ENCODE measurements around the gene ACKR1.

Gene ACKR1

DNA sequence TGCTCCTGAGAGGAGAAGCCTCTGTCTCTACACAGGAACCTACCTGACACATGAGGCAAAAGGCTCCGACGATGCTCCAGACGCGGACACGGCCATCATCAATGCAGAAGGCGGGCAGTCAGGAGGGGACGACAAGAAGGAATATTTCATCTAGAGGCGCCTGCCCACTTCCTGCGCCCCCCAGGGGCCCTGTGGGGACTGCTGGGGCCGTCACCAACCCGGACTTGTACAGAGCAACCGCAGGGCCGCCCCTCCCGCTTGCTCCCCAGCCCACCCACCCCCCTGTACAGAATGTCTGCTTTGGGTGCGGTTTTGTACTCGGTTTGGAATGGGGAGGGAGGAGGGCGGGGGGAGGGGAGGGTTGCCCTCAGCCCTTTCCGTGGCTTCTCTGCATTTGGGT is 3.9 kb upstream of the ACKR1 start:
- DNase-seq = peak; percentile 57
- no peak for TF ChIP-seq GATA1 (IDR thresholded peaks at IDR 0.05; ENCODE audit: low read depth, low read length)
- no peak for TF ChIP-seq POLR2A (IDR thresholded peaks at IDR 0.05; ENCODE audit: low read length)

DNA sequence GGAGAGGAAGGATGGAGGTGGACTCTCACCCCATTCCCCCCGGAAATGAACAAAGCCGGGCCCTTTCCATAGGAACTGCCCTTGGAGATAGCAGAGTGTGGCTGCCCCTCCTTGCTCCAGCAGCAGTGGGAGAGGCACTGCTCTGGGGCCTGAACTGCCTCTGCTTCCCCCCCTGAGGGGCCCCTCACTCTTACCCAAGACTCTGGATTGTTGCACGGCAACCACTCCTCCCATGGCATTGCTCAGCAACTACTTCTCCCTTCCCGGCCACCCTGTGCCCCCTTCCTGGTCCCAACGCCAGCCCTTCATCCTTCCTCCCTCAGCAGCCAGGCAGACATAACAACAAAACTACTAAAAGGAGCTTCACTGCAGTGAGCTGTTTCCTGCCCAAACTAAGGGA is 3.0 kb upstream of the ACKR1 start:
- peak; percentile 63 to 79 for DNase-seq
- TF ChIP-seq POLR2A (IDR thresholded peaks at IDR 0.05; ENCODE audit: low read length) = no peak
- TF ChIP-seq GATA1 (IDR thresholded peaks at IDR 0.05; ENCODE audit: low read depth, low read length) = no peak

DNA sequence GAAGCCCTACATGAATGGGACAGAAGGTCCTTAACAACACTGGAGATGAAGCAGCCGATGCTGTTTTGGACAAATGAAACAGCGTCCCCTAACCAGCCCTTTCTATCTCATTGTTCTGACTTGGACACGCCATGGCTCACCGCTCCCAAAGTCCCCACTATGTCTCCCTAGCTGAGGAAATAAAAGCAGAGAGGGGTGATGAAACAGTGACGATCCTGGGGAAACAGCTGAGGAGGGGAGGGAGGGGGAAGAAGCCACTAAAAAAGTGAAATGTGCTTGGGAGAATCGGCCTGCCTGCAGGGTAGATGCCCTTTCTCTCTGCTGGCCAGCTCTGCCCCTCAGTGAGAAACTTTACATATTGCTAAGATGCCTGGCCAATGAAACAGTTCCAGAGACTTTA is 1.1 kb upstream of the ACKR1 start:
- peak; percentile 71 to 87 for DNase-seq
- TF ChIP-seq POLR2A (IDR thresholded peaks at IDR 0.05; ENCODE audit: low read length) = no peak
- TF ChIP-seq GATA1 (IDR thresholded peaks at IDR 0.05; ENCODE audit: low read depth, low read length) = no peak

DNA sequence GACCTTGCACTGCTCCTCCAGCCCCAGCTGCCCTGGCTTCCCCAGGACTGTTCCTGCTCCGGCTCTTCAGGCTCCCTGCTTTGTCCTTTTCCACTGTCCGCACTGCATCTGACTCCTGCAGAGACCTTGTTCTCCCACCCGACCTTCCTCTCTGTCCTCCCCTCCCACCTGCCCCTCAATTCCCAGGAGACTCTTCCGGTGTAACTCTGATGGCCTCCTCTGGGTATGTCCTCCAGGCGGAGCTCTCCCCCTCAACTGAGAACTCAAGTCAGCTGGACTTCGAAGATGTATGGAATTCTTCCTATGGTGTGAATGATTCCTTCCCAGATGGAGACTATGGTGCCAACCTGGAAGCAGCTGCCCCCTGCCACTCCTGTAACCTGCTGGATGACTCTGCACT is 550 bp downstream of the ACKR1 start:
- peak; percentile 49 to 63 for DNase-seq
- no peak for TF ChIP-seq POLR2A (IDR thresholded peaks at IDR 0.05; ENCODE audit: low read length)
- TF ChIP-seq GATA1 (IDR thresholded peaks at IDR 0.05; ENCODE audit: low read depth, low read length) = no peak

DNA sequence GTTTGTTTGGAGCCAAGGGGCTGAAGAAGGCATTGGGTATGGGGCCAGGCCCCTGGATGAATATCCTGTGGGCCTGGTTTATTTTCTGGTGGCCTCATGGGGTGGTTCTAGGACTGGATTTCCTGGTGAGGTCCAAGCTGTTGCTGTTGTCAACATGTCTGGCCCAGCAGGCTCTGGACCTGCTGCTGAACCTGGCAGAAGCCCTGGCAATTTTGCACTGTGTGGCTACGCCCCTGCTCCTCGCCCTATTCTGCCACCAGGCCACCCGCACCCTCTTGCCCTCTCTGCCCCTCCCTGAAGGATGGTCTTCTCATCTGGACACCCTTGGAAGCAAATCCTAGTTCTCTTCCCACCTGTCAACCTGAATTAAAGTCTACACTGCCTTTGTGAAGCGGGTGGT is 1.4 kb downstream of the ACKR1 start:
- DNase-seq = peak in 1 of 2 experiments; percentile 41
- TF ChIP-seq GATA1 (IDR thresholded peaks at IDR 0.05; ENCODE audit: low read depth, low read length) = no peak
- peak; percentile 48 for TF ChIP-seq POLR2A (IDR thresholded peaks at IDR 0.05; ENCODE audit: low read length)

DNA sequence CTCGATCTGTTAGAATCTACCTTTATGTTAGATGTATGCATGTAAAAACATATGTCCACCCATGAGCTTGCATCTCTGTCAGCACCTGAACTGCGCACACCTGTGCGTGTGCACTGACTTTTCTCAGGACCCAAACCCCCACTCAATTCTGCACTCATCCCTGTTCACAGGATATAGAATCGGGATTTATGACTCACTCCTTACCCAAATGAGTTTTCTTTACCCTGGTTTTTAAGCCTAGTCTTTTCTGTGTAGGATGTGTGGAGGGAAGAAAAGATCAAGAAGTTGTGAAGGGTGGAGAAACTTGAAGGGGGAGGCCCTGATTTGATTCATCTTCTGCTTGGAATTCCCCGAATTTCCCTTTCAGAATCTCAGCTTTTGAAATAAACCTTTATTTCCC is 2.4 kb downstream of the ACKR1 start:
- TF ChIP-seq POLR2A (IDR thresholded peaks at IDR 0.05; ENCODE audit: low read length) = no peak
- DNase-seq = no peak

DNA sequence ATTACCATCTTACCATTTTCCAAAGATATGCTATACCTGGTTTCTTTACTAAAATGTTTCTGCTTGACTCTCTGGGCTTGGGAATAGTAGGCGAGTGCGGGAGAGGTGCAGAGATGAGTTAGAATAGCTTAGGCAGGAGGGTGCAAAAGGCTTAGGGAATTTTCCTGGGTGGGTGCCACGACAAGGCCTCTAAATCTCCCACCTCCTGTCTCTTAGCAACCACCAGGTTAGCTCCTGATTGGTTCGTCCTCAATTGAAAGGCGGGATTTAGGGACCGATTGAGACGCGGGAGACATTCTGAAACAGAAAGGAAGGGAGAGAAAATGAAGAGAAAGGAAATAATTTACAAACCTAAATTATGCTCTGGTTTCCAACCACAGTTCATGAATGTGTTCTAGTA is 3.1 kb downstream of the ACKR1 start:
- peak in 1 of 2 experiments; percentile 42 for DNase-seq

DNA sequence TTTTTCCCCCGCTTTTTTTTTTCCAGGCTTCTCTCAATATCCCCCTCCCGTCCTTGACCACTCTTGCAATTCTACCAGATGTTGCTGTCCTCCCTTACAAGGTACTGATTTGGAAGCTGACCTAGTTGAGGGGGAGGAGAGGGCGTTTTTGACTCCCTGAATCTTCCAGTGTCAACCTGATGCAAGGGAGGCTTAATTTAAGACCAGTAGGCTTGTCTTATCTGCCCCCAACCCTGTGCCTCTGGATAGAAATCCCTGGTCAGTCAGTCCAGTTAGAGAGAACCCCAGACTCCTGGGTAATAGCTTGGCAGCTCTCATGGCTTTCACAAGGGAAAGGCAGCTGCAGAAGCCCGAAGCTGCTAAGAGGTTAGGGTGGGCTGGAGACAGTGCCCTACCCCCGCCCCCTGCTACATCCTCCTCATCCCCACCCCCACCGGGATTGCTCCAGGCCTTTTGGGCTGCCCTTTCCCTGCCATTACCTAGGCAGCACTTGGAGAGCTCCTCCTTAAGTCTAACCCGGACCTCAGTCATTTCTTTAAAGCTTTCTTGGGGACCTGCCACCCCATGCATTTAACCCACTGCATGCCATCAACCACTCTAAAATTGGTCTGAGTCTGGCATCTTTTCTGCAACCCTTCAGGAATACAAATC is 3.6 kb downstream of the ACKR1 start:
- TF ChIP-seq POLR2A (IDR thresholded peaks at IDR 0.05; ENCODE audit: low read length) (no peak), GATA1 (IDR thresholded peaks at IDR 0.05; ENCODE audit: low read depth, low read length) (no peak)
- peak; percentile 41 to 51 for DNase-seq

More for the DNA sequence above, 3.1 kb downstream of the ACKR1 start:
- no peak for TF ChIP-seq GATA1 (IDR thresholded peaks at IDR 0.05; ENCODE audit: low read depth, low read length)
- TF ChIP-seq POLR2A (IDR thresholded peaks at IDR 0.05; ENCODE audit: low read length) = no peak

DNA sequence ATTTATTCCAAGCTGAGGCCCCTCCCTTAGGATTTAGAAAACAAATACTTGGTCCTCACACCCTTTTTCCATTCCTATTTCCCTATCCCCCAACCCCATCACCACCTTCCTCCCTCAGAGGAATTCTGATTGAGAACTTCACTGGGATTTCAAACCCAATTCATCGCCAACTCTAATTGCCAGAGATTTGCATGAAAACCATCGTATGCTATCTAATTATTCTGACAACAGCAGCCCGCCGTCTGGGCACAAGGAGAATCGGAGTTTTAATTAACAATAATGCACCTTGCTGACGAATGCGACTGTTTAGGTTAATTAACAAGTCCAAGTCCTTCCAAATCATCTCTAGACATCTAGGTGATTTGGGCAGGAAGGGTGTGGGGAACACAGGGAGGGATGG is 4.4 kb downstream of the ACKR1 start:
- DNase-seq = no peak
- TF ChIP-seq GATA1 (IDR thresholded peaks at IDR 0.05; ENCODE audit: low read depth, low read length) = no peak
- no peak for TF ChIP-seq POLR2A (IDR thresholded peaks at IDR 0.05; ENCODE audit: low read length)

DNA sequence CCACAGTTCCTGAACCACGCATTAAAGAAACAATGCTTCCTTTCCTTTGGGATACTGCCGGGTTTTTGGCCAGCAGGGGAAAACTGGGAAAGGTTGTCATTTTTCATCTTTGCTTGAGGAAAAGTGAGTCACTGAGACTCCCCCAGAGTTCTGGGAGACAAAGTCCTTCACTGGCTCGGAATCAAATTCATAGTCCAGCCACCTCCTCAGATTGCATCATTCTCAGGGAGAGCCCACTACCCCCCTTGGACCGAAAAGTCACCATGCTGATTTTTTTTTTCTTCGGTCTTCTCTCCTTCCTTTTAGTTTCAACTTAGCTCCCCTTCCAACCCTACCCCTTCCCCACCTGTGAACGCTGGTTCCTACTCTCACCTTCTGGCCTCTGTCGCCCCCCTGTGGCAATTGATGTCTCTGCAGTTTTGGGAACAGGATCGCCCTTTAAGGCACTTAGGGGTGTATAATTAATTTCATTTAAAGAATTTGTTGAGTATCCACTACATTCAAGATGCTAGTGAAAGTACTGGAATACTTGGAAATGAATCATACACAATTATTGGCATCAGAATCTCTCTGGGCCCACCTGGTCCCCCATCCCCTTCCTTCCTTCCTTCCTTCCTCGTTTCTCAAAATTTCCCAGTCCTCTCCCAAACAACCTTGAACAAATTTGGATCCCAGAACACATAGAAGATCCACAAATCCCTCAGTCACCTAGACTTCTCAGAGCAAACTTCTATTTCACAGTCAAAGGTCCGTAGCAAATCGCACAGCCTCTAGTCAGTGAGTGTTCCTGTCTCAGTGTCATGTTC is 6.9 kb downstream of the ACKR1 start:
- DNase-seq = peak; percentile 72 to 87
- no peak for TF ChIP-seq GATA1 (IDR thresholded peaks at IDR 0.05; ENCODE audit: low read depth, low read length)
- no peak for TF ChIP-seq POLR2A (IDR thresholded peaks at IDR 0.05; ENCODE audit: low read length)

DNA sequence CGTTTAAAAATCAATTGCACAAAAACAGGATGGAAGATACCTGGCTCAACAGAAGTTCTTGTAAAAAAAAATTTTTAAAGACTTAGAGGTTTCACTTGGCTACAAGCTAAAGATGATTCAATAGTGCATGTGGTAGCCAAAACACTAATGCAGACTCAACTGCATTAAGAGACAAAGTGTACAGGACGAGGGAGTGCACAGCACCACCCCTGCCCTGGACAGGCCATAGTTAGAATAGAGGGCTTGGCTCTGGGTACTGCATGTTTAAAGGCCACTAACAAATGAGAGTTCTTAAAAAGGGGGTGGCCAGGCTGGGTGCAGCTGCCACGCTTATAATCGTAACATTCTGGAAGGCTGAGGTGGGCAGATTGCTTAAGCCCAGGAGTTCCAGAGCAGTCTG is 7.9 kb downstream of the ACKR1 start:
- DNase-seq = no peak
- TF ChIP-seq GATA1 (IDR thresholded peaks at IDR 0.05; ENCODE audit: low read depth, low read length) (no peak), POLR2A (IDR thresholded peaks at IDR 0.05; ENCODE audit: low read length) (no peak)

DNA sequence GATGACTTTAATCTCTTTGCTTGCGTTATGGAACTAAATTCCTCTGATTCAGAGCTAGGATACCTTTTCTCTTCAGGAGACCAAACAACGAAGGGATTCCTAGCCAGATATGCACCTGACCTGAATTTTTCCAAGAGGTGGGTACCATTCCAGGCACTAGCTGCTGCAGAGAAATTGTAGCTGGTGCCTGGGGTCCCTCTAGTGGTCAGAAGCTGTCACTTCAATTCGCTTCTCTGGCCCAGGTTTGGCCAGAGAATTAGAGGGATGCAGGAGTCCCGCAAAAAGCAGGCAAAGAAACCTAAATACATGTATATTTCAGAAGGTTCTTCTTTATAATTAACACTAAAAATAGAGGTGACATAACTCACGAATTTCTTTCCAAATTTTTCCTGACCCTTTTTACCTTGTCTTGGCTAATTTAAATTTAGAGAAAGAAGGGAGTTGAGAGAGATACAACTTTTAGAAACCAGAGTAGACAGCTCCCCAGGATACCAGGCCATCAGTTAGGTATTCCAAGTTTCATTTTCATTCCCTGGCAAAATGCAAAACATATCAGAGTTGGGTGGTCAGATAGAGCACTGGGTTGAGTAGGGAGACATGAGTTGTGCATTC is 9.6 kb downstream of the ACKR1 start:
- TF ChIP-seq POLR2A (IDR thresholded peaks at IDR 0.05; ENCODE audit: low read length) (no peak), GATA1 (IDR thresholded peaks at IDR 0.05; ENCODE audit: low read depth, low read length) (no peak)
- DNase-seq = peak; percentile 60 to 81

DNA sequence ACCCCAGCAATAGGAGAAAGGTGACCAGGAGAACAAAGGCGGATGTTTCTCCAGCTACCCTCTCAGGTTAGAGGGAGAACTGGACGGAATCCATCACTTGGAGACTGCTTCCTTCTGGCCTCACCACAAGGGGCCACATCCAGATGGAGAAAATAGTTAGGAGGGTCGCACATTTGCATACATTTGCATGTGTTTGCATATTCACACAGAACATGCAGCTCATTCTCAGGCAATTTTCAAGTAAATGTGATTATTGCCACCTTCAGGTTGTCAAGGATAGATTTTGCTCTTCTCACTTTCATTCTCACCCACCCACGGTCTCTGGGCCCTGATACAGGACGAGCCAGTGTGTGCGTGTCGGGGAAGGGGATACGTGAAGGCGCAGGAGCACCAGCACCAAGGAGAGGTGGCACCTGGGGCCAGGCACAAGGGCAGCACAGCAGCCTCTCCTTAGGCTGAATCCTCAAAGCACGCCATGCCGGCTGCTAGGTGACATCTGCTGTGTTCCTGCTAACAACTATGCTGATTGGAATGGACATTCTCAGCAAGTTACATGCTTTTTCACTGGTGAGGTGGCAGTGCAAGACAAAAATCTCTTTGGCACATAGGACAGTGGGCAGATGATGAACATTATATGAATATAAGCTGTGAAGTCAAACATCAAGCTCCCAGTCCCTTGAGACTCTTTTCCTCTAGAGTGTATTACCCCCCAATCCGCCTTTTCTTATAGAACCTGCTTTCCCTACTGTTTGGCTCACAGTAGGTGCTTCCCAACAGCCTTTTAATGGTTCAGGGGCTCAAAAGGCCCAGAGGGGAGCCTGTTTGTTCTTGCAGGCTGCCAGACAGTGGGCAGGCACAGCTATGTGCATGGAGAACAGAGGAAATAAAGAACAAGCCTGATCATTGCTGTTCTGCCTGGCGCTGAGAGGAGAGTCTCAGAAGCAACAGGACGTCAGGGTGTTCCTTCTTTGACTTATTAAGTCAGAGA is 14.3 kb downstream of the ACKR1 start:
- DNase-seq = no peak
- TF ChIP-seq GATA1 (IDR thresholded peaks at IDR 0.05; ENCODE audit: low read depth, low read length) (no peak), POLR2A (IDR thresholded peaks at IDR 0.05; ENCODE audit: low read length) (no peak)

All from erythroblast (primary cell).